Progenitor cell of endocrine pancreas (in vitro differentiated cells): ENCODE measurements around the gene SP110. TPM values are rescaled to one million over a fixed set of nuclear protein-coding genes. Genes with fewer than 3 reads are reported as not detected.

ENCODE experiments used
- DNase-seq: peaks from one replicate; pipeline ENCODE4 v3.0.0; 2021; ENCODE audit warnings: low spot score; ENCODE audit not compliant: unreplicated experiment
- H3K27ac Mint-ChIP-seq: 2 replicates; pipeline ENCODE4 v1.8.0; 2021; ENCODE audit warnings: mild to moderate bottlenecking, moderate library complexity, mixed read lengths
- H3K27me3 Mint-ChIP-seq: 2 replicates; pipeline ENCODE4 v1.8.0; 2021; ENCODE audit warnings: mixed read lengths
- H3K36me3 Mint-ChIP-seq: 2 replicates; pipeline ENCODE4 v1.8.0; 2022; ENCODE audit warnings: mixed read lengths; ENCODE audit not compliant: insufficient read depth
- H3K4me1 Mint-ChIP-seq: 2 replicates; pipeline ENCODE4 v1.8.0; 2021; ENCODE audit warnings: low read depth, mixed read lengths
- H3K4me3 Mint-ChIP-seq: 2 replicates; pipeline ENCODE4 v1.8.0; 2021; ENCODE audit warnings: low read depth, mild to moderate bottlenecking, moderate library complexity, mixed read lengths
- H3K9me3 Mint-ChIP-seq: 2 replicates; pipeline ENCODE4 v1.8.0; 2021; ENCODE audit warnings: low read depth, mixed read lengths
- total RNA-seq: library from RNA; stranded (reverse); gene quantifications from 2 replicates; pipeline ENCODE4 v1.2.1, GENCODE V29; 2021
- TF ChIP-seq, protein P1 (sequence below): fragments of 200-600 bp; sonication (generic); IDR thresholded peaks from one replicate; pipeline ENCODE4 v1.5.0; 2021; ENCODE audit warnings: antibody characterized with exemption, mild to moderate bottlenecking; ENCODE audit not compliant: unreplicated experiment

Gene SP110
- total RNA-seq, 1 donor from 2014 or later: 5.8 TPM

DNA sequence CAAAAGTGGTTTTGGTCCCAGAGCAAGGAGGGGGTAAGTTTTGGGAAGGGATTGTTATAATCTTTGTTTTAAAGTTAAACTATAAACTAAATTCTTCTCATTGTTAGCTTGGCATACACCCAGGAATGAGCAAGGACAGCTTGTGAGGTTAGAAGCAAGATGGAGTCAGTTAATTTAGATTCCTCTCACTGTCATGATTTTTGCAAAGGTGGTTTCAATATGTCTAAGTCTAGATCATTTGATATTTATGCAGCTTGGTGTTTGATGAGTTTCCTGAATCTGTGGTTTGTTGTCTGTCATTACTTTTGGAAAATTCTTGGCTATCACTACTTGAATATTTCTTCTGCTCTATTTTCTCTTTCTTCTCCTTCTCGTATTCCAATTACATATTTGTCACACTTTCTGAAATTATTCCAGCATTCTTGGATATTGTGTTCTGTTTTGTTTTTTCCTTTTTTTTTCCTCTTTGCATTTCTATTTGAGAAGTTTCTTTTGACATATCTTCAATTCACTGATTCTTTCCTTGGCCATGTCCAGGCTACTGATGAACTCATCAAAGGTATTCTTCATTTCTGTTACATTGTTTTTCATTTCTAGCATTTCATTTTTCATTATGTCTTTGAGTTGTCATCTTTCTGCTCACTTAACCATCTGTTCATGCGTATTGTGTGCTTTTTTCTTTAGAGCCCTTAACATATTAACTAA, 10.9 kb upstream of the SP110 start:
- no peak for DNase-seq
- no peaks in the 10 kb centered on the region for H3K4me1 Mint-ChIP-seq
- peaks cover 2% of the 10 kb centered on the region for H3K36me3 Mint-ChIP-seq
- TF ChIP-seq, protein P1, sequence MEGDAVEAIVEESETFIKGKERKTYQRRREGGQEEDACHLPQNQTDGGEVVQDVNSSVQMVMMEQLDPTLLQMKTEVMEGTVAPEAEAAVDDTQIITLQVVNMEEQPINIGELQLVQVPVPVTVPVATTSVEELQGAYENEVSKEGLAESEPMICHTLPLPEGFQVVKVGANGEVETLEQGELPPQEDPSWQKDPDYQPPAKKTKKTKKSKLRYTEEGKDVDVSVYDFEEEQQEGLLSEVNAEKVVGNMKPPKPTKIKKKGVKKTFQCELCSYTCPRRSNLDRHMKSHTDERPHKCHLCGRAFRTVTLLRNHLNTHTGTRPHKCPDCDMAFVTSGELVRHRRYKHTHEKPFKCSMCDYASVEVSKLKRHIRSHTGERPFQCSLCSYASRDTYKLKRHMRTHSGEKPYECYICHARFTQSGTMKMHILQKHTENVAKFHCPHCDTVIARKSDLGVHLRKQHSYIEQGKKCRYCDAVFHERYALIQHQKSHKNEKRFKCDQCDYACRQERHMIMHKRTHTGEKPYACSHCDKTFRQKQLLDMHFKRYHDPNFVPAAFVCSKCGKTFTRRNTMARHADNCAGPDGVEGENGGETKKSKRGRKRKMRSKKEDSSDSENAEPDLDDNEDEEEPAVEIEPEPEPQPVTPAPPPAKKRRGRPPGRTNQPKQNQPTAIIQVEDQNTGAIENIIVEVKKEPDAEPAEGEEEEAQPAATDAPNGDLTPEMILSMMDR: no peak
- H3K4me3 Mint-ChIP-seq: no peak overlapping the region
- peaks cover 13% of the 10 kb centered on the region for H3K9me3 Mint-ChIP-seq
- H3K27me3 Mint-ChIP-seq: no peaks in the 10 kb centered on the region
- no peak overlapping the region for H3K27ac Mint-ChIP-seq

DNA sequence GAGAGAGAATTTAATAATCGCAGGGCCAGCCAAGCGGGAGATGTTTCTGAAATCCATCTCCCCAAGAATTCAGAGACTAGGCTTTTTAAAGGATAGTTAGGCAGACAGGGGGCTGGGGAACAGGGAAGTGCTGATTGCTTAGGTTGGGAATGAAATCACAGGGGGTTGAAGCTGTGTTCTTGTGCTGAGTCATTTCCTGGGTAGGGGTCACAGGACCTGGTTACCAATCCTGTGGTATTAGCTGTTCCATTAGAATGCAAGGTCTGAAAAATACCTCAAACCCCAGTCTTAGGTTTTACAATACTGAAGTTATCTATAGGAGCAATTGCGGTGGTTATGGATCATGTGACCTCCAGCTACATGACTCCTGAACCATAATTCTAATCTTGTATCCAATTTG, 10.3 kb upstream of the SP110 start:
- H3K4me1 Mint-ChIP-seq: no peaks in the 10 kb centered on the region
- DNase-seq: no peak
- no peak overlapping the region for H3K27ac Mint-ChIP-seq
- peaks cover 2% of the 10 kb centered on the region for H3K36me3 Mint-ChIP-seq
- peaks cover 13% of the 10 kb centered on the region for H3K9me3 Mint-ChIP-seq
- H3K27me3 Mint-ChIP-seq: no peaks in the 10 kb centered on the region
- TF ChIP-seq, protein P1: no peak
- H3K4me3 Mint-ChIP-seq: no peak overlapping the region

DNA sequence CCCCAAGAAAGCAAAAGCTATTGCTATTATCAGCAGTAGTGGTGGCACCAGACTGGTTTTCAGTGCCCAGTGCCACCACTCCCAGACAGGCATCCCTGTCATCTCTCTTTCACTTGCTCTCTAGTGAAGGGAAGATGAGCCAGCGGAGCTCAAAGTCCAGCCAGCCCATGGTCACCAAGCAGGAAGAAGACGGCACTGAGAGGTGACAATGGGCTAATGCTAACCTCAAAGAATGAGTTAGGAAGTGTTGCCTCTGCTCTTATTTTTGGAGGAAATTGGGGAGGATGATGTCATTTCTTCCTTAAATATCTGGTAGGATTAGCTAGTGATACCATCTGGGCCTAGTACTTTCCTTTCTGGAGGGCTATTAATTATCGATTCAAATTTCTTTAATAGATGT, 7.4 kb upstream of the SP110 start:
- TF ChIP-seq, protein P1: no peak
- DNase-seq: no peak
- H3K9me3 Mint-ChIP-seq: peaks cover 13% of the 10 kb centered on the region

DNA sequence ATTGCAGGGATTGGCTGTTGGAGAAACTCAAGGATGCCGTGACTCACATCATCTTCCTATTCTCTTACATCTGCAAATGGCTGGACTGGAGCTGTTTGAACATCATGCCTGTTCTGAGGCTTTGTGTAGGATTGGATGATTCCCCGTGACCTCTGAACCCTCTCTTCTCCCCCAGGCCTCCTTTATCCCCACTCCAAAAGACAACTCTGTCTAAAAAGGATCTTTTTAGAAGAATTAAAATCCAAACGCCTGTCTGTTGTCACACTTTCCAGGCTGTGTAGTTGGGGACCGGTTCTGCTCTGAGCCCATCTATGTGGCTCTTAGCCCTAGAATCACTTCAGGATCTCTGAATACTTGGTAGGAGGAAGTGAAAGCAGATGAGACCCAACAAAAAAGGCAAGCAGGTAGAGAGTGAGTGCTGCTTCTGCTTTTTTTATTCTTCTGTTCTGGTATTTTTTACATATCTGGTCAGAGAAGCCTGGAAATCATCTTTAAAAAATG, 6.3 kb upstream of the SP110 start:
- Mint-ChIP-seq H3K4me3 (no peak overlapping the region), H3K9me3 (peaks cover 10% of the 10 kb centered on the region), H3K27ac (no peak overlapping the region), H3K4me1 (no peaks in the 10 kb centered on the region), H3K36me3 (peaks cover 2% of the 10 kb centered on the region), H3K27me3 (no peaks in the 10 kb centered on the region)
- TF ChIP-seq, protein P1: no peak
- no peak for DNase-seq

More for the DNA sequence above, 7.4 kb upstream of the SP110 start:
- H3K27ac Mint-ChIP-seq: no peak overlapping the region
- H3K36me3 Mint-ChIP-seq: peaks cover 2% of the 10 kb centered on the region
- H3K4me1 Mint-ChIP-seq: no peaks in the 10 kb centered on the region
- H3K27me3 Mint-ChIP-seq: no peaks in the 10 kb centered on the region
- no peak overlapping the region for H3K4me3 Mint-ChIP-seq

DNA sequence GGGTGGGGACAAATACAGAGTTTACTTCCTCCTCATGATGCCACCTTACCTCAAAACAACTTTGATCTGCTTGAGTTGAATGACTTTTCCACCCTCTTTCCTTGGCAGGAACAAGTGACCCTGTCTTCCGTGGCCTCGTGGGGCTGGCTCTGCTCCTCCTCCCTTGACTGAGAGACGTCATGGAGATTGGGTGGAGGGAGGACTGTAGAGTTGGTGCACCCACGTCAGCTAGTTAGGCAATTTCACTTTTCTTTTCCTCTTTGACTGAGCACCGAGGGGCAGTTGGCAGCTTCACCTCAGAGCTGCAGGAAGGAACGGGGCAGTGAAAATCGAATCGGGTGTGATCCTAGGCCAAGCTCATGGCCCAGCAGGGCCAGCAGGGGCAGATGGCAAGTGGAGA, 5.7 kb upstream of the SP110 start, which contains the start of gene SP140:
Gene SP140 (plus strand): TSS at position 251 of the 400 bp plus-strand sequence. CDS start 109 bp downstream, at position 360.
- no peak within 1 kb of the TSS for H3K4me3 Mint-ChIP-seq
- no peak for DNase-seq
- peaks cover 4% of the 10 kb centered on the region for H3K9me3 Mint-ChIP-seq
- H3K27ac Mint-ChIP-seq: no peak within 1 kb of the TSS
- H3K27me3 Mint-ChIP-seq: no peaks in the 10 kb centered on the region
- H3K4me1 Mint-ChIP-seq: no peaks in the 10 kb centered on the region
- H3K36me3 Mint-ChIP-seq: no peaks in the 10 kb centered on the region
- TF ChIP-seq, protein P1: no peak
